HEK293T (cell line): Measurements from ENCODE around the gene AOAH.

Source experiments
- CTCF ChIA-PET: fragments of 350-600 bp; formaldehyde crosslinking; extraction: SDS; loops from one replicate; lab custom pipeline; 2021; ENCODE audit warnings: antibody characterized with exemption, inconsistent platforms; lab: Yijun Ruan, JAX
- POLR2A ChIA-PET: fragments of 350-600 bp; formaldehyde crosslinking; extraction: SDS; loops from one replicate; lab custom pipeline; 2020; ENCODE audit warnings: antibody characterized with exemption, inconsistent platforms; lab: Yijun Ruan, JAX
- DNase-seq: peaks from one replicate; pipeline ENCODE4 v3.0.0; 2012; ENCODE audit warnings: mixed read lengths; ENCODE audit errors: extremely low spot score
- ARNT ChIP-seq: fragments of 450-650 bp; IDR thresholded peaks from 2 replicates; pipeline ENCODE4 v1.6.1; 2017; ENCODE audit warnings: mild to moderate bottlenecking
- BHLHE40 ChIP-seq: fragments of 450-650 bp; IDR thresholded peaks from 2 replicates; pipeline ENCODE4 v1.6.1; 2016; ENCODE audit warnings: mild to moderate bottlenecking, moderate library complexity, borderline replicate concordance
- CTBP1 ChIP-seq: fragments of 450-650 bp; IDR thresholded peaks from 2 replicates; pipeline ENCODE4 v1.6.1; 2016; ENCODE audit warnings: borderline replicate concordance
- ELF4 ChIP-seq: fragments of 450-650 bp; IDR thresholded peaks from 2 replicates; pipeline ENCODE4 v1.6.1; 2017; ENCODE audit warnings: antibody characterized with exemption
- FOXA1 ChIP-seq: fragments of 450-650 bp; IDR thresholded peaks from 2 replicates; pipeline ENCODE4 v1.6.1; 2016; ENCODE audit warnings: mild to moderate bottlenecking
- FOXK2 ChIP-seq: fragments of 450-650 bp; IDR thresholded peaks from 2 replicates; pipeline ENCODE4 v1.6.1; 2016; ENCODE audit warnings: mild to moderate bottlenecking
- FOXM1 ChIP-seq: fragments of 450-650 bp; IDR thresholded peaks from 2 replicates; pipeline ENCODE4 v1.6.1; 2017; ENCODE audit warnings: mild to moderate bottlenecking, borderline replicate concordance
- HDGF ChIP-seq: fragments of 450-650 bp; IDR thresholded peaks from 2 replicates; pipeline ENCODE4 v1.6.1; 2017; ENCODE audit warnings: antibody characterized with exemption, borderline replicate concordance
- L3MBTL2 ChIP-seq: fragments of 450-650 bp; conservative IDR thresholded peaks from 2 replicates; pipeline ENCODE4 v1.6.1; 2016; ENCODE audit warnings: mild to moderate bottlenecking
- LEF1 ChIP-seq: fragments of 450-650 bp; IDR thresholded peaks from 2 replicates; pipeline ENCODE4 v1.6.1; 2017; ENCODE audit warnings: mild to moderate bottlenecking, borderline replicate concordance
- NFRKB ChIP-seq: fragments of 450-650 bp; IDR thresholded peaks from 2 replicates; pipeline ENCODE4 v1.6.1; 2016; ENCODE audit warnings: mild to moderate bottlenecking, moderate library complexity
- PKNOX1 ChIP-seq: fragments of 450-650 bp; IDR thresholded peaks from 2 replicates; pipeline ENCODE4 v1.6.1; 2016
- SP1 ChIP-seq: fragments of 450-650 bp; IDR thresholded peaks from 2 replicates; pipeline ENCODE4 v1.6.1; 2017
- SUZ12 ChIP-seq: fragments of 450-650 bp; IDR thresholded peaks from 2 replicates; pipeline ENCODE4 v1.6.1; 2016; ENCODE audit warnings: mild to moderate bottlenecking
- TARDBP ChIP-seq: fragments of 450-650 bp; IDR thresholded peaks from 2 replicates; pipeline ENCODE4 v1.6.1; 2016
- ZNF384 ChIP-seq: fragments of 450-650 bp; IDR thresholded peaks from 2 replicates; pipeline ENCODE4 v1.6.1; 2016

Gene AOAH

DNA sequence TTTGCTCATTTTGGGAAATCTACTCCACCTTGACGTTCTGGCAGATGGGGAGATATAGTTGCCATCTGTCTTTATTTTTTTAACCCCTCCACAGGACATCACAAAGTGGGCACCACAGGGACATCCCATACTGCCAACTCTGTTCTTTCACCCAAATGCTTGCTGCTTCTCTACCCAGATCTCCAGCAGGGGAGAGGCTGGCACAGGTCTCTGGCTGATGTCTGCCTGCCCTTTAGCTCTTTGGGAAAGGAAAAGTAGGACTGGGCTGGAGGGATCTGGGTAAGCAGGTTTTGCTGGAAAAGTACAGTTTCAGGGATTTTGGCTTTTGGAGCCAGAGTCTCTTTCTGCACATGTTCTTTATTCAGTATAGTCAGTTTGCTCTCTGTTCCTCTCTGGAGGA, 178.0 kb downstream of the AOAH start:
- no peak for DNase-seq
- CTCF ChIA-PET: no interaction called here
- POLR2A ChIA-PET: no interaction called here
- TF ChIP-seq CTBP1 (no peak), L3MBTL2 (no peak), HDGF (no peak), FOXM1 (no peak), ARNT (no peak), BHLHE40 (no peak), LEF1 (no peak), FOXA1 (no peak), NFRKB (no peak), SP1 (no peak), ZNF384 (no peak), SUZ12 (no peak), TARDBP (no peak), PKNOX1 (no peak), ELF4 (no peak), FOXK2 (no peak)

GRCh38 chr7:36545291-36545690, 179.0 kb downstream of the AOAH start:
- TF ChIP-seq ZNF384 (no peak), SUZ12 (no peak), HDGF (no peak), LEF1 (no peak), L3MBTL2 (no peak), ELF4 (no peak), FOXK2 (no peak)
- ChIA-PET POLR2A (no interaction called here), CTCF (no interaction called here)
- no peak for DNase-seq

DNA sequence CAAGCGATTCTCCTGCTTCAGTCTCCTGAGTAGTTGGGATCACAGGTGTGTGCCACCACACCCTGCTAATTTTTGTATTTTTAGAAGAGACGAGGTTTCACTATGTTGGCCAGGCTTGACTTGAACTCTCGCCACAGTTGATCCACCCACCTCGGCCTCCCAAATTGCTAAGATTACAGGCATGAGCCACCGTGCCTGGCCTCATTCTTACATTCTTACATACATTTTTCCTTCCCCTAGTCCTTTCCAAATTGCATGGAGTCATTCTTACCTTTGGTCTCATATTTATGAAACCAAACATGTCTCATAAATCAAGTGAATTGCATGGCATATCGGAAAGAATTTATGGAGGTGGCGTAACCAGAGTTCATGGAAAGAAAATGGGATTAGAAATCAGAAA, 186.2 kb downstream of the AOAH start:
- TF ChIP-seq HDGF (no peak), SUZ12 (no peak), CTBP1 (no peak), ARNT (no peak), ZNF384 (no peak), FOXK2 (no peak), LEF1 (no peak), BHLHE40 (no peak), FOXA1 (no peak), L3MBTL2 (no peak)
- DNase-seq: no peak
- CTCF ChIA-PET: no interaction called here
- POLR2A ChIA-PET: no interaction called here

- CTCF ChIA-PET: no interaction called here
- no peak for DNase-seq
- POLR2A ChIA-PET: no interaction called here
- TF ChIP-seq ELF4 (no peak), FOXM1 (no peak), SUZ12 (no peak), L3MBTL2 (no peak), LEF1 (no peak), ZNF384 (no peak)
Measured at GRCh38 chr7:36535866-36536664, 188.2 kb downstream of the AOAH start.

DNA sequence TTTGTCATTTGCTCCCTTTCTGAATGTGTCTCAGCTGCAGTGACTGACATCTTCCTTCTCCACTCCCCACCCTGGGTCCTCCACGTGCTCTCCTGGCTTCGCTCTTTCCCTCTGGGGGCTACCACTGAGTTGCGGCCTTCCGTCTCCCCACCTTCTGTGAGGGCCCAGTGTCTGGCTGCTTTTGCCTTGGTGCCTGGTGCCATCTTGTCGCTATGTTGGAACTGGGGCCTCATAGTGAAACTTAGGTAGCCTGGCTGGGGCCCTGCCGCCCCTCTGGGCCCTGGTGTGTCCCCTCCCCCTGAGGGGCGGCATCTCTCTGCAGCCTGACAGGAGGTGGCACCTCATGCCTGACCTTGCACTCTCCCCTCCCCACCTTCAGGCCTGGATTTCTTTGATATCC, 190.6 kb downstream of the AOAH start:
- TF ChIP-seq PKNOX1: no peak
- TF ChIP-seq TARDBP: no peak
- no peak for TF ChIP-seq SP1
- no peak for TF ChIP-seq L3MBTL2
- no peak for TF ChIP-seq CTBP1
- TF ChIP-seq FOXK2: no peak
- TF ChIP-seq ZNF384: no peak
- TF ChIP-seq ARNT: no peak
- no peak for TF ChIP-seq ELF4
- no peak for TF ChIP-seq LEF1
- no peak for TF ChIP-seq FOXA1
- no peak for TF ChIP-seq BHLHE40
- TF ChIP-seq NFRKB: no peak
- no peak for TF ChIP-seq SUZ12
- TF ChIP-seq HDGF: no peak
- no peak for TF ChIP-seq FOXM1
- CTCF ChIA-PET: no interaction called here
- DNase-seq: no peak

GRCh38 chr7:36532981-36533499, 191.3 kb downstream of the AOAH start:
- CTCF ChIA-PET: no interaction called here
- DNase-seq: no peak
- TF ChIP-seq FOXA1 (no peak), FOXK2 (no peak), LEF1 (no peak), L3MBTL2 (no peak), ZNF384 (no peak), TARDBP (no peak), NFRKB (no peak), SP1 (no peak), BHLHE40 (no peak), CTBP1 (no peak), SUZ12 (no peak), HDGF (no peak), PKNOX1 (no peak), ELF4 (no peak), FOXM1 (no peak), ARNT (no peak)
- POLR2A ChIA-PET: no interaction called here

More for the DNA sequence above, 190.6 kb downstream of the AOAH start:
- POLR2A ChIA-PET: no interaction called here
